Gastrocnemius medialis (tissue), 4 donors: ENCODE measurements around the gene C2CD3.

Source experiments
- POLR2A ChIP-seq, 2 donors: fragments of 450-650 bp; IDR thresholded peaks; one replicate each; pipeline ENCODE4 v1.6.1; 2017; ENCODE audit warnings: antibody characterized with exemption in 2 of 2, mild to moderate bottlenecking in 2 of 2, moderate library complexity in 2 of 2
- TF ChIP-seq, protein P1 (sequence below), 5 experiments: fragments of 450-650 bp in 3 of 5; fragments of 200-600 bp in 2 of 5; sonication (generic) in 2 of 5; IDR thresholded peaks in 4 of 5; conservative IDR thresholded peaks in 1 of 5; 1 replicate in 4 of 5; 2 replicates in 1 of 5; pipeline ENCODE4 v1.5.1; 2016 to 2019; ENCODE audit warnings: antibody characterized with exemption in 5 of 5, mild to moderate bottlenecking in 3 of 5, moderate library complexity in 3 of 5

DNA sequence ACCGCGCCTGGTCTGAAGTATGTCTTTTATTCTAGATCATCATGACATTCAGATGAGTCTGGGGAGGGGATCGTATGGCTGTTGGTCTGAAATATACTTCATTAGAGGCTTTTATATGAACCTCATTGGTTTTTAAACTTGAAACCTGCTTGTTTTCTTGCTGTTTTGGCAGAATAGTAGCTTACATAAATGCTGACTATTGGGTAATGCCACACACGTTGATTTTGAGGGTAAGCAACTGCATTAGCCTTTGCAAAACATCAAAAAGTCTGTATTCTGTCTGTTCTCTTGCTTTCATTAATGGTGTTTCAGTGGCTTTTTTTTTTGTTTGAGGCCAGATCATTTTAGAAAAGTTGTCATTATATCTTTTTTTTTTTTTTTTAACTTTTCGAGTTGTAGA, 14.5 kb upstream of the C2CD3 start:
- TF ChIP-seq, protein P1, sequence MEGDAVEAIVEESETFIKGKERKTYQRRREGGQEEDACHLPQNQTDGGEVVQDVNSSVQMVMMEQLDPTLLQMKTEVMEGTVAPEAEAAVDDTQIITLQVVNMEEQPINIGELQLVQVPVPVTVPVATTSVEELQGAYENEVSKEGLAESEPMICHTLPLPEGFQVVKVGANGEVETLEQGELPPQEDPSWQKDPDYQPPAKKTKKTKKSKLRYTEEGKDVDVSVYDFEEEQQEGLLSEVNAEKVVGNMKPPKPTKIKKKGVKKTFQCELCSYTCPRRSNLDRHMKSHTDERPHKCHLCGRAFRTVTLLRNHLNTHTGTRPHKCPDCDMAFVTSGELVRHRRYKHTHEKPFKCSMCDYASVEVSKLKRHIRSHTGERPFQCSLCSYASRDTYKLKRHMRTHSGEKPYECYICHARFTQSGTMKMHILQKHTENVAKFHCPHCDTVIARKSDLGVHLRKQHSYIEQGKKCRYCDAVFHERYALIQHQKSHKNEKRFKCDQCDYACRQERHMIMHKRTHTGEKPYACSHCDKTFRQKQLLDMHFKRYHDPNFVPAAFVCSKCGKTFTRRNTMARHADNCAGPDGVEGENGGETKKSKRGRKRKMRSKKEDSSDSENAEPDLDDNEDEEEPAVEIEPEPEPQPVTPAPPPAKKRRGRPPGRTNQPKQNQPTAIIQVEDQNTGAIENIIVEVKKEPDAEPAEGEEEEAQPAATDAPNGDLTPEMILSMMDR (IDR thresholded peaks at IDR 0.05 in 4 of 5, conservative IDR thresholded peaks at IDR 0.05 in 1 of 5), result no peak
- no peak for TF ChIP-seq POLR2A (IDR thresholded peaks at IDR 0.05)
